GM18502 (cell line): ENCODE results near the gene NT5C1A.

Experiments used
- ATAC-seq: cut with Tn5 transposase; IDR thresholded peaks from one replicate; pipeline ENCODE4 v1.9.1; 2021; ENCODE audit warnings: mild to moderate bottlenecking; ENCODE audit not compliant: unreplicated experiment, poor library complexity

NT5C1A gene

DNA sequence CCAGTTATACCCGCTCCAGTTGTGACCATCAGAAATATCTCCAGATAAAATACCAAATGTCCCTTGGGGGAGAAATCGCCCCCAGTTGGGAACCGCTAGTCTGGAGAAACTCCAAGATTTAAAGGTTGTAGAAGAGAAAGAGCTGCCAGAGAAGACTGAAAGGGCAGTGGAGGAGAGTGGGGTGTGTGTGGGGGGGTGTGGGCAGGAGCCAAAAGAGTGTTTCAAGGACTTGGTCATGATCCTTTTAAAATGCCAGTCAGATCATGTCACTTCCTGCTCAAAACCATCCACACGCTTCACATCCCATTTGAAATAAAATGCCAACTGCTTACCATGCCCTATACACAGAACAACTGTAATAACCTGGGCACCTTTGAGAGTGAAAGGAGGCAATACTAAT, 29.1 kb downstream of the NT5C1A start:
- no peak for ATAC-seq

DNA sequence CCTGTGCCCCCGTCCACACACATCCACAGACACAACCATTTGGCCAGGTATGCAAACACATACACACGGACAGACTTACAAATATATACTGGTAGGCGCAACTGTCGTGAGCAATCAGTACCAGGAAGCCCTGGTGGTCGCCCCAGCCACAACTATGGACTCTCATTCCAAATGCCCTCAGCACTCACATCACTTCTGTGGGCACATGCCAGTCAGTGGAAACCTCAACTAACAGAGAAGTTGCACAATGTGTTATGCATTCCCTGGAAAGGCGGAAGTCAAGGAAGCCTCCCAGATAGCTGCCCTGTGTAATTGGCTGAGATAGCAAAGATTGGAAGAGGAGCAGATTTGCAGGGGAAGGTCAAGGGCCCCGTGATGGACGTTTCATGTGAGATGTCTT, 31.0 kb downstream of the NT5C1A start:
- ATAC-seq, result no peak

GRCh38 chr1:39639305-39640130, 32.4 kb downstream of the NT5C1A start, which contains the start of gene HEYL:
TSS of gene HEYL (minus strand) at chr1:39639643. CDS start at chr1:39639625, 18 bp downstream.
- ATAC-seq, result peak; percentile 53

GRCh38 chr1:39638965-39639304, 33.0 kb downstream of the NT5C1A start:
- ATAC-seq, result no peak

DNA sequence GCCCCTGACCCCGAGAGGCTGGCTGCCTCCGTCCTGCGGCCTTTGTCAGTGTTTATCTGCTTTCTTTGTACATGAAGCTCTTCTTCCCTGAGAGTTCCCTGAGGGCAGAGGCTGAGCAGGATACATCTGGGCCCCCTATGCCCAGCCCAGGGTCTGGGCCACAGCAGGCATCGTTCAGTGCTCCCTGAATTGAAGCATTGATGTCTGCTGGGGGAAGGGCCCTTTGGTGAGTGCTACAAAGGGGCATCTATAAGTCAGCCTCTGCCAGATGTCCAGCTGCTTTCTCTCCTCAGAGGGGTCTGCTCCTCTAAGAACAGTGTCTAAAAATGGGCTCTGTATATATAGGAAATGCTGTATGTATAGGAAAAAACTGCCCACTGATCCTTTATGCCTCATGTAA, 34.5 kb downstream of the NT5C1A start:
- no peak for ATAC-seq

DNA sequence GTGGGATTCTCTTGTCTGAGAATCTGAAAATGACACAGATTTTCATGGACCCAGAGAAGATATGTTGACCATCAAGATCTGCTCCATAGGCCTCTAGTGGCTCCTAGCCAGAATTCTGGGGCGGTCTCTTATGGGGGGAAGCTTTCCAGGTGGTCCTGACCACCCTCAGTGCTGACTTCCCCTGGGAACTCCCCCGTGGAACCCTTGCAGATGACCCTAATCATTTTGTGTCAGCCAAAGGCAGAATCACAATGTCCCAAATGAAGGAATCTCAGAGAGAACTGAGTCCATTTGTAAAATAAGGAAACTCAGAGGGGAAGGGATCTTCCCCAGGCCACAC, 36.1 kb downstream of the NT5C1A start:
- ATAC-seq, result no peak

- ATAC-seq, result no peak
Observed at GRCh38 chr1:39635205-39635870, 36.6 kb downstream of the NT5C1A start.

DNA sequence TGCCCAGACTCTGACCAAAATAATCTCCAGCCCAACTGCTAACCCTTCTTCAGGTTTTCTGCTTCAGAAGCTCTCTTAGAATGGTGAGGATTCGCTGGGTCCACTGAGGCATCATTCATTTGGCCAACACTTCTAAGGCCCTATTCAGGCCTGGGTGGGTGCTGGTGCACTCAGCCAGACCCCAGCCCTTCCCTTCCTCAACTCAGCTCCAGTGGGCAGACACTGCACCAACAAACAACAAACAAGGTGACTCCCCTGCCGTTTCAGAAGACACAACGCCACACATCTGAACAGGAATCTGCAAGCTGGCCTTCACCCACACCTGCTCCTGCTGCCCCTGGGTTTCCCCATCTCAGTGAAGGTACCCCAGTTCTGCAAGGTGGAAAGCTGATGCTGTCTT, 38.5 kb downstream of the NT5C1A start:
- no peak for ATAC-seq

GRCh38 chr1:39632682-39633417, 39.1 kb downstream of the NT5C1A start:
- ATAC-seq, result no peak

- ATAC-seq, result no peak
Observed at GRCh38 chr1:39632323-39632681, 39.6 kb downstream of the NT5C1A start.

- no peak for ATAC-seq
Observed at GRCh38 chr1:39631361-39632322, 40.3 kb downstream of the NT5C1A start.

DNA sequence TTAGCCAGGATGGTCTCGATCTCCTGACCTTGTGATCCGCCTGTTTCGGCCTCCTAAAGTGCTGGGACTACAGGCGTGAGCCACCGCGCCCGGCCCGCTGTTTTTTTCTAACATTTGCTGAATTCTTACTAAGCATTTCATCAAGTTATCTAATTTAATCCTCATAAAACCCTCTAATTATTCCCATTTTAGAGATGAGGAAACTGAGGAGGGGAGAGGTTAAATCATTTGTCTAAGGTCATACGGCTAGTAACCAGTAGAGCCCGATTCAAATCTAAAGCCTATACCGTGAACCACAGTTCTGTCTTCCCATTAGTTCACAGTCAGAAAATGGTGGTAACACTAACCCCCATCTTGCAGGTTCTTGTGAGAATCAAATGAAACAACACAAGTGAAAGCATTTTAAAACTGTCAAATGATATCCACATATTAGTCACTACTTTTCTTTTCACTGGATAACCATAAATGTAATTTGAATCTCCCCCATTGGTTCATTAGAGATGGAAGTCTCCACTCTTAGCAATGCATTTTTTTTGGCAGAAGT, 43.0 kb downstream of the NT5C1A start:
- ATAC-seq, result no peak

DNA sequence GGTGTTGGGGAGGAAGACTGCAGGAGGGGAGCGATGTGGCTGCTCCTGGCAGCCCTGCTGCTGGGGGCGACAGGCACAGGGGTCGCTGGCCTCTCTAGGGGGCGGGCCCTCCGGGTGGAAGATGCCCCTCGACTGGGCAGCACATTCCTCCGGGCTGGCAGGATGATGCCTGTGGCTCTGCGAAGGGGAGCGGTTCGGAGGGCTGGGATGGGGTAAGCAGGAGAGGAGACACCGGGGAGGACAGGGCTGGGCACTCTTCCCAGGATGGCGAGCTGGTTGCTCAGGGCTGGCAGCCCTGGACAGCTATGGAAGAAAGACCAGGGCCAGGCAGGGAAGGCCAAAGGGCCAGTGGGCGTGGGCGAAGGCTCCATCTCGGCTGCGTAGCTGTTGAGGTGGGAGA, 45.3 kb downstream of the NT5C1A start:
- ATAC-seq, result no peak

GRCh38 chr1:39625462-39626273, 46.2 kb downstream of the NT5C1A start:
- no peak for ATAC-seq

DNA sequence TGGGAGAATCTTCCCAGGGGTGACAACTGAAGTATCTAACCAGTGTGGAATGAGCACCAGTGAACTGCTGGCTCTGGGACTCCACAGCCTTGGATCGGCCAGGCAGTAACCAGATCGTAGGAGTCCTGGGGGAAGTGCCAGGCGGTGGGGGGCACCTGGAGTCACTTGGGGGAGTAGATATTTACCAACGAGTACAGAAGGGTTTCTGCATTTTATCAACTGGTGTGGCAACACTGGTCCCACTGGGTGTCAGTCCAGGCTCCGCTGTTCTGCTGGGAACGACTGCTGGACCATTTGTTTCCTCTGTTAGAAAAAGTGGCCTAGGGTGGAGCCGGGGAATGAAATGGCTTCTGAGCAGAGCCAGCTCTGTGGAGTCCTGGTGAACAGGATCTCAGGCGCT, 46.9 kb downstream of the NT5C1A start:
- no peak for ATAC-seq

DNA sequence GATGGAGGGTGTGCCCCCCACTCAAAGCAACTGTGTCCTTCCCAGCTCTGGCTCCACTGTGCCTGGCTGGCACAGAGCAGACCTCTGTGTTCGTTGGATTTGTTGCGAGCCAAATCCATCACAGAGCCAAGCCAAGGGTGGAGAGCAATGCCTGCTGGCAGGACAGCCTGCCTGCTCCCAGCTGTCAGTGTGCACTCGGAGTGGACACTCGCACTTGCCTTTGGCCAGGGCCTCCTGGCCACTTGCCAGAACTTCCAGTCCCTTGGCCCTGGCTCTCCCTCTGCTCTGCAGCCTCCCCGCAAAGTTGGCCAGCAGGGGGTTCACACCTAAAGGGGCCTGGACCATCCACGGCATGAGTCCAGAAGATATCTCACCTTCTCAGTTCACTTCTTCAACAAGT, 48.9 kb downstream of the NT5C1A start:
- ATAC-seq, result no peak

- no peak for ATAC-seq
Observed at GRCh38 chr1:39622427-39622826, 49.5 kb downstream of the NT5C1A start.

DNA sequence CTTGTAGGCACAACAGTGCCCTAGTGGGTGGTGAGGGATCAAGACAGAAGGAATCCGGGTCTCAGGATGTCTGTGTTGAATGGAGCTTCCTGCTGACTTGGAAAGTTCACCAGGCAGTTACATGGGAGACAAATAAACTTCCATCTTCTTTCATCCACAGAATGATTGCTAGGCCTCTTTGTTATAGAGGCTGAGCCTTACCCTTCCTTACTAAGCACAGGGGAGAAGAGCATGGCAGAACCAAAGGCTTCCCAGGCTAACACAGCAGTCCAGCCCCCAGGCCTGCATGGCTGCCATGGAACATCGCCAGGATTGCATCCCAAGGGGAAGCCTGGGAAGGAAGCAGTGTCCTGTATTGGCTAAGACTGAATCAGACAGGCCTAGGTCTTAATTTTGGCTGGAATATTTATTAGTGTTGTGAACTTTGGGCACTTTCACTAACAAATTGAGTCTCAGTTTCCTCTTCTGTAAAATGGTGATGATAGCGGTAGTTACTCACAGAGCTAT, 51.2 kb downstream of the NT5C1A start:
- no peak for ATAC-seq

DNA sequence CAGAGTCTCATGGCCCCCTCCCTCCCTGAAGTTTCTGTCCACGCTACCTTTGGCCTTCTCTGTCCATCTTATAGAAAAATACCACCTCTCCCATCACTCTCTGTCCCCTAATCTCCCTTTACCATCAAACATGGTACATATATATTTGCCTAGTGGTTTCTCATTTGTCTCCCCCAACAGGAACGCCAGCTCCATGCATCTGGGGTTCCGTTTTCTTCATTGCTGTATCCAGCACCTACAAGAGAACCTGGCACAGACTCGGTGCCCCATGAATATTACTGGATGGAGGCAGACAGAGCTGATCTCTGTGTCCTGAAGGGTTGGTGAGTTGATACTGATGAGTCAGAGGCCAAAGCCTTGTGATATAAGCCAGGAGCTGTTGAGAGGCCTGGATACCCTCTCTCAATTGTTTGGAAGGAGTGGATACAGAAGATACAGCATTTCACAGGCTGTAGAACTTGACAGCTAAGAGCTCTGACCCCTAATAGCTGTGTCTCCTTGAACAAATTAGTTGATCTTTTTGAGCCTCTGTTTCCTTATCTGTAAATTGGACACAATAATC, 54.3 kb downstream of the NT5C1A start:
- no peak for ATAC-seq
